Measurements from ENCODE around the gene DOHH. TPM values are rescaled to one million over a fixed set of nuclear protein-coding genes. Genes with fewer than 3 reads are reported as not detected.

DOHH gene
- total RNA-seq, 2 experiments from 2014 or later: 9.6 to 15.4 TPM

- ChIA-PET POLR2A (no interaction called here), CTCF (interaction anchor here (0.6 kb wide), 1 partner anchor 44 kb away, joined by 3 read pairs; no protein-coding TSS in a partner anchor)
- Mint-ChIP-seq H3K4me3 (no peak overlapping the region), H3K27me3 (no peaks in the 10 kb centered on the region), H3K36me3 (ENCODE audit: low read depth) (peaks cover 4% of the 10 kb centered on the region), H3K27ac (no peak overlapping the region), H3K4me1 (peaks cover 8% of the 10 kb centered on the region), H3K9me3 (ENCODE audit: low read depth) (no peaks in the 10 kb centered on the region)
- ATAC-seq (no peak), DNase-seq (no peak)
- intact Hi-C loops (cut with DNase I, micrococcal nuclease): no loop called here
Measured at GRCh38 chr19:3441089-3441985, 59.1 kb downstream of the DOHH start.

Other genes with a start within 250 kb of the DOHH start
- 10 to 100 TPM; 20.5 to 22.6 TPM for gene NFIC, start 134.1 kb downstream of the DOHH start, total RNA-seq
- gene SMIM24, start 20.1 kb downstream of the DOHH start, total RNA-seq: under 1 TPM in 1 of 2 experiments, not detected in 1; 0.49 TPM
- gene SMIM44, start 17.2 kb downstream of the DOHH start, total RNA-seq: not detected
- 10 to 100 TPM; 40.8 to 50.7 TPM for gene FZR1, start 5.6 kb upstream of the DOHH start, total RNA-seq
- gene TEKTIP1, start 38.5 kb upstream of the DOHH start, total RNA-seq: 1 to 10 TPM; 1.4 to 2.5 TPM
- 10 to 100 TPM; 44.7 to 46.7 TPM for gene MFSD12, start 56.9 kb upstream of the DOHH start, total RNA-seq
- 10 to 100 TPM; 59.5 to 62.5 TPM for gene HMG20B, start 72.3 kb upstream of the DOHH start, total RNA-seq
- under 1 TPM; 0.48 to 0.51 TPM for gene GIPC3, start 84.8 kb upstream of the DOHH start, total RNA-seq
- gene TBXA2R, start 106.2 kb upstream of the DOHH start, total RNA-seq: under 1 TPM; 0.64 to 0.72 TPM
- 10 to 100 TPM; 28.0 to 33.6 TPM for gene CACTIN, start 126.1 kb upstream of the DOHH start, total RNA-seq
- 10 to 100 TPM; 14.6 to 15.3 TPM for gene PIP5K1C, start 199.8 kb upstream of the DOHH start, total RNA-seq
- 1 to 10 TPM; 1.0 to 2.7 TPM for gene TJP3, start 207.7 kb upstream of the DOHH start, total RNA-seq